DMS79 treated with DMSO at 0.1 percent for 48 hours (cell line): ENCODE measurements around the gene TIGD7.
A peak's percentile ranks its signal among the peaks of the same experiment; 100 is the strongest.
"Not testable (repeated sequence)": the region's sequence is repeated elsewhere in the genome, so short reads cannot be mapped to it uniquely, and the experiment has no call there.

Source experiments
- DNase-seq: peaks from one replicate; lab custom pipeline; 2025; lab: John Stamatoyannopoulos, UW

Gene TIGD7

GRCh38 chr16:3282730-3283542 is 22.3 kb downstream of the TIGD7 start, which contains the start of gene ZNF263:
TSS of gene ZNF263 (plus strand) at chr16:3283491. CDS start at chr16:3283819, 328 bp downstream.
- peak; percentile 96 for DNase-seq

GRCh38 chr16:3282103-3282729 is 23.0 kb downstream of the TIGD7 start:
- DNase-seq, result peak; percentile 81

GRCh38 chr16:3281222-3281820 is 23.9 kb downstream of the TIGD7 start:
- no peak for DNase-seq

GRCh38 chr16:3276679-3277078 is 28.6 kb downstream of the TIGD7 start:
- no peak for DNase-seq

- no peak for DNase-seq
Measured at GRCh38 chr16:3274947-3275346, 30.3 kb downstream of the TIGD7 start.

GRCh38 chr16:3274490-3274889 is 30.7 kb downstream of the TIGD7 start:
- no peak for DNase-seq

GRCh38 chr16:3271281-3271680 is 33.9 kb downstream of the TIGD7 start:
- not testable (repeated sequence) for DNase-seq

GRCh38 chr16:3270718-3271117 is 34.5 kb downstream of the TIGD7 start:
- DNase-seq, result not testable (repeated sequence)

- no peak for DNase-seq
Measured at GRCh38 chr16:3268294-3268693, 36.9 kb downstream of the TIGD7 start.

- DNase-seq, result no peak
Measured at GRCh38 chr16:3266873-3267537, 38.2 kb downstream of the TIGD7 start.

GRCh38 chr16:3264137-3265036 is 40.8 kb downstream of the TIGD7 start:
- peak; percentile 94 for DNase-seq

GRCh38 chr16:3262517-3262916 is 42.7 kb downstream of the TIGD7 start:
- DNase-seq, result no peak

GRCh38 chr16:3259836-3260235 is 45.4 kb downstream of the TIGD7 start:
- no peak for DNase-seq

GRCh38 chr16:3256866-3257465 is 48.3 kb downstream of the TIGD7 start:
- no peak for DNase-seq

GRCh38 chr16:3256146-3256865 is 48.9 kb downstream of the TIGD7 start, which contains the start of gene MEFV:
TSS of gene MEFV (minus strand) at chr16:3256633. CDS start at chr16:3256587, 46 bp downstream.
- no peak for DNase-seq

- DNase-seq, result no peak
Measured at GRCh38 chr16:3254309-3254708, 50.9 kb downstream of the TIGD7 start.

- DNase-seq, result no peak
Measured at GRCh38 chr16:3252967-3253366, 52.3 kb downstream of the TIGD7 start.

GRCh38 chr16:3249451-3249850 is 55.8 kb downstream of the TIGD7 start:
- no peak for DNase-seq

- DNase-seq, result no peak
Measured at GRCh38 chr16:3249020-3249419, 56.2 kb downstream of the TIGD7 start.
